Lower leg skin (tissue), 3 donors: ENCODE data around the gene CFAP157.

ENCODE experiments used
- POLR2A ChIP-seq, 2 donors: fragments of 450-650 bp; IDR thresholded peaks; one replicate each; pipeline ENCODE4 v1.6.1; 2016 to 2017; ENCODE audit warnings: antibody characterized with exemption in 2 of 2, mild to moderate bottlenecking in 1 of 2, moderate library complexity in 1 of 2
- TF ChIP-seq, protein P1 (sequence below), 3 donors: fragments of 450-650 bp; IDR thresholded peaks; one replicate each; pipeline ENCODE4 v1.5.1; 2016; ENCODE audit warnings: antibody characterized with exemption in 3 of 3, mild to moderate bottlenecking in 3 of 3, moderate library complexity in 2 of 3

DNA sequence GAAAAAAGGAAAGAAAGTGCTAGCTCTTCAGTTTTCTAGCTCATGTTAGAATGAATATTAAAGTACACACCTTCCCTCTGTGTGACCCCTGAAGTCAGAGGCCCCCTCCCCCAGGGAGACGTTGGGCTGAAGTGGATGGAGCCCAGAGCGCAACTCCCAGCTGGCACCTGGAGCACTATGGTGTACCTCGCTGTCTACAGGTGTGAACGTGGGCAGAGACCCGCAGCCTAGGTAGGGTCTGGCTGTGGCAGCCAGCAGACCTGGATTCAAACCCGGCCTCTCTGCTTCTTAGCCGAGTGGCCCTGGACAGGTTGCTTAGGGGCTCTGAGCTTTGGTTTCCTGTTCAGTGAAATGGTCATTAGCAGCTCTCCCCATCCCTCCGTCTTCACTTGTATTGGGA lies 22.0 kb downstream of the CFAP157 start:
- no peak for TF ChIP-seq POLR2A (IDR thresholded peaks at IDR 0.05)
- TF ChIP-seq, protein P1, sequence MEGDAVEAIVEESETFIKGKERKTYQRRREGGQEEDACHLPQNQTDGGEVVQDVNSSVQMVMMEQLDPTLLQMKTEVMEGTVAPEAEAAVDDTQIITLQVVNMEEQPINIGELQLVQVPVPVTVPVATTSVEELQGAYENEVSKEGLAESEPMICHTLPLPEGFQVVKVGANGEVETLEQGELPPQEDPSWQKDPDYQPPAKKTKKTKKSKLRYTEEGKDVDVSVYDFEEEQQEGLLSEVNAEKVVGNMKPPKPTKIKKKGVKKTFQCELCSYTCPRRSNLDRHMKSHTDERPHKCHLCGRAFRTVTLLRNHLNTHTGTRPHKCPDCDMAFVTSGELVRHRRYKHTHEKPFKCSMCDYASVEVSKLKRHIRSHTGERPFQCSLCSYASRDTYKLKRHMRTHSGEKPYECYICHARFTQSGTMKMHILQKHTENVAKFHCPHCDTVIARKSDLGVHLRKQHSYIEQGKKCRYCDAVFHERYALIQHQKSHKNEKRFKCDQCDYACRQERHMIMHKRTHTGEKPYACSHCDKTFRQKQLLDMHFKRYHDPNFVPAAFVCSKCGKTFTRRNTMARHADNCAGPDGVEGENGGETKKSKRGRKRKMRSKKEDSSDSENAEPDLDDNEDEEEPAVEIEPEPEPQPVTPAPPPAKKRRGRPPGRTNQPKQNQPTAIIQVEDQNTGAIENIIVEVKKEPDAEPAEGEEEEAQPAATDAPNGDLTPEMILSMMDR (IDR thresholded peaks at IDR 0.05): no peak
